ENCODE results near the gene PCDHA6.

GRCh38 chr5:140857987-140858240, 30.2 kb downstream of the PCDHA6 start:
- no peak for TF ChIP-seq CTCF (IDR thresholded peaks at IDR 0.05)
- TF ChIP-seq POLR2A (IDR thresholded peaks at IDR 0.05): no peak
